ENCODE data around the gene DNER. TPM values are rescaled to one million over a fixed set of nuclear protein-coding genes. Genes with fewer than 3 reads are reported as not detected.

The DNER gene
- polyA plus RNA-seq, 1 of the 3 experiments (the other 2 are of a cell fraction): 1.4 TPM

- Histone ChIP-seq H3K27ac (ENCODE audit: low read depth in 2 of 2, low read length in 1 of 2) (no peak overlapping the region), H3K9me3 (no peaks in the 10 kb centered on the region), H3K79me2 (ENCODE audit: insufficient read depth) (no peaks in the 10 kb centered on the region), H3K4me2 (no peak overlapping the region), H3K9me2 (no peaks in the 10 kb centered on the region), H3K4me1 (ENCODE audit: control insufficient read depth in 1 of 2, insufficient read depth in 2 of 2, low read depth in 1 of 2, low read length in 1 of 2) (peaks cover 0 to under 1% of the 10 kb centered on the region in 2 experiments; a peak in 2 of 4 replicates), H4K20me1 (ENCODE audit: insufficient read depth) (no peaks in the 10 kb centered on the region), H3K4me3 (ENCODE audit: low read depth in 2 of 2, low read length in 1 of 2) (no peak overlapping the region), H2AFZ (ENCODE audit: low read depth) (no peak overlapping the region), H3K36me3 (replicated peaks in 1 of 2; ENCODE audit: control insufficient read depth in 1 of 2, insufficient read depth in 2 of 2, low read length in 1 of 2) (no peaks in the 10 kb centered on the region), H3F3A (replicated peaks; ENCODE audit: insufficient read depth) (no peaks in the 10 kb centered on the region), H3K27me3 (ENCODE audit: insufficient read depth) (no peaks in the 10 kb centered on the region), H3K9ac (no peak overlapping the region)
- TF ChIP-seq CTCF (IDR thresholded peaks at IDR 0.05): no peak
- no peak for TF ChIP-seq GABPA (IDR thresholded peaks at IDR 0.05; ENCODE audit: low read depth)
- ChIA-PET POLR2A (no interaction called here), CTCF (no interaction called here)
- WGBS (ENCODE audit: low lambda C conversion rate): 33% methylated on average over 1 of the region's 2 CpGs
- no peak for DNase-seq
Measured at GRCh38 chr2:229414631-229415030, 299.7 kb downstream of the DNER start.

- no peak overlapping the region for H3K9ac ChIP-seq
- no peak overlapping the region for H3K27ac ChIP-seq (ENCODE audit: low read depth in 2 of 2, low read length in 1 of 2)
- H3K9me2 ChIP-seq: no peaks in the 10 kb centered on the region
- no peaks in the 10 kb centered on the region; a peak in 1 of 4 replicates for H3K4me1 ChIP-seq (ENCODE audit: control insufficient read depth in 1 of 2, insufficient read depth in 2 of 2, low read depth in 1 of 2, low read length in 1 of 2)
- H3K27me3 ChIP-seq (ENCODE audit: insufficient read depth): no peaks in the 10 kb centered on the region
- no peak overlapping the region for H3K4me3 ChIP-seq (ENCODE audit: low read depth in 2 of 2, low read length in 1 of 2)
- POLR2A ChIA-PET: no interaction called here
- TF ChIP-seq ELF1 (IDR thresholded peaks at IDR 0.05) (no peak), CTCF (IDR thresholded peaks at IDR 0.05) (no peak), ZBTB33 (IDR thresholded peaks at IDR 0.05; ENCODE audit: borderline replicate concordance, low read depth) (no peak), IRF3 (IDR thresholded peaks at IDR 0.05; ENCODE audit: low read depth, low read length) (no peak)
- no peaks in the 10 kb centered on the region for H3K36me3 ChIP-seq (replicated peaks in 1 of 2; ENCODE audit: control insufficient read depth in 1 of 2, insufficient read depth in 2 of 2, low read length in 1 of 2)
- WGBS (ENCODE audit: low lambda C conversion rate): 36% methylated on average over 5 of the region's 5 CpGs
- H3K79me2 ChIP-seq (ENCODE audit: insufficient read depth): no peaks in the 10 kb centered on the region
- H2AFZ ChIP-seq (ENCODE audit: low read depth): no peak overlapping the region
- DNase-seq: no peak
- H3K4me2 ChIP-seq: no peak overlapping the region
- CTCF ChIA-PET: no interaction called here
- H3K9me3 ChIP-seq: no peaks in the 10 kb centered on the region
- no peaks in the 10 kb centered on the region for H3F3A ChIP-seq (replicated peaks; ENCODE audit: insufficient read depth)
- H4K20me1 ChIP-seq (ENCODE audit: insufficient read depth): no peaks in the 10 kb centered on the region
Measured at GRCh38 chr2:229412686-229413085, 301.7 kb downstream of the DNER start.
